Stimulated activated CD4-positive, alpha-beta T cell treated with anti-CD3 and anti-CD28 coated beads, Interleukin-2, amount 100 ng/mL, for 24 hours (primary cell): ENCODE data around the gene CNTN3.

Experiments
- DNase-seq, 2 donors: peaks; one replicate each; pipeline ENCODE4 v3.0.0-alpha.2; 2020

Gene CNTN3

DNA sequence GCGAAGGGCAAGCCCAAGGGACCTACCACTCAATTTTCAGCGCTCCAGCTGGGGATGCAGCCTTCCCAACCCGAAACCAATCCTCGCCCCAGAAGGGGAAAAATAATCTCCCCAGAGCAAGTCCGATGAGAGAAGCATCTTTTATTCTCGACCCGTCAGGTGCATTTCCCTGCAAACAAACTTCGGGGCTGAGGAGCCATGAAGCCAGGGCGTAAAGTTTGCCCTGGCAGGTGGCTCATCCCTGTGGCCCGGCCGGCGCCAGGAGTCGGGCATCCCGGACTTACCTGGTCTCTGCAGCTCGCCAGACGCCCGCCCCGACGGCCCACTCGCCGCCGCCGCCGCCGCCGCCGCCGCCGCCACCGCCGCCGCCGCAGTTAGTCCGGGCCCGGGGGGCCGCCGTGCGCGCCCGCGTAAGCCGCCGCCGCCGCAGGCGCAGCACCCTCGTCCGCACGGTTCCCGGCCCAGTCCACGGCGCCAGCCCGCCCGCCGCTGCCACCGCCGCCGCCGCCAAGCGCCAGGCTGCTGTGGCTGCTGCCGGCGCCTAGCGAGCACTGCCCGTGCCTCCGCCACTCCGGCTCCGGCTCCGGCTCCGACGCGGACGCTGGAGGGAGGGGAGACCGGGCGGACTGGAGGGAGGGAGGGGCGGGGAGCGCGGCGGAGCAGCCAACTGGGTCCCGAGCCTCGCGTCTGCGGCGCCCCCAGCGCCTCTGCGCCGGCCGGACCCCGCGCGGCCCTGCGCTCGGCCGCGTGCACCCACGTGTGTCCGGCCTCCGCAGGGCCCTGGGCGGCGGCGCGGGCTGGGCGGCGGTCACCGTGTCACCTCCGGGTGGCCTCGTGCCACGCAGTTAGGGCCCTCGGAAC is at the start of gene CNTN3:
CNTN3 (minus strand) TSS at position 553 of the 861 bp plus-strand sequence. CDS start 93,547 bp downstream, outside the sequence.
- no peak for DNase-seq

DNA sequence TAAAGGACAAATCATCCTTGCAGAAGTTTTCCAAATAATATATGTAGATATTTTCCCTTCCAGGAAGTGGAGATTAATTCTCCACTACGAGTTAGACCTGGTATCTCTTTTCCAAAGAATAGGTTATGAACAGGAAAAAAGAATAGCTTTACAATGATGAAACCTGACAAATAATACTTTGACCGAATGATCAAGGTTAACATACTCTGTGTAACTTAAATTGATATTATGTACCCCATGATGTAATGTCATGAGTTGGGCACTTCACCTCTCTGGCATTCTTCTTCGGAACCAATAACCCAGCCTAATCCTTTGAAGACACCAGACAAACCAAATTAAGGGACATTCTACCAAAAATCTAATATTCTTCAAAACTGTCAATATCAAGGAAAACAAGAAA is 48.7 kb upstream of the CNTN3 start:
- no peak for DNase-seq

- no peak for DNase-seq
These were observed 47.2 kb upstream of the CNTN3 start for GRCh38 chr3:74661672-74662071.

GRCh38 chr3:74651885-74652284 is 37.4 kb upstream of the CNTN3 start:
- DNase-seq, result no peak

GRCh38 chr3:74651292-74651691 is 36.8 kb upstream of the CNTN3 start:
- no peak for DNase-seq

DNA sequence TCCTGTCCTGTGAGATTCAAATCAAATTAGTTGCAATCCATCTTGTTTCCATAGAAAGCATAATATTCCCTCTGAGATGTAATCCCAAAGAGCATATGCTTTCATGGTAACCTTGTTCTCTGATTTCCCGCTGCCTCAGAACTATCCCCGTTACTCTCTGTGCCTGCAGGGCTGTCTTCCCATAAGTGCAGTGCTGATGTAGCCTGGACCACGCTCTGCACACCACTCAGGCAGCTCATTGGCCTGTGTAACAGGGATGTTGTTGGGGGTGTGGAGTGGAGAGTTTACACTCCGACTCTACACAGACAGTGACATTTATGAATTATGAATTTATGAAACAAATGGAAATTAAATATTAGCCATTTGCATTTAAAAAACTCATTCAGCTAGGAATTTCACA is 33.6 kb upstream of the CNTN3 start:
- no peak for DNase-seq

DNA sequence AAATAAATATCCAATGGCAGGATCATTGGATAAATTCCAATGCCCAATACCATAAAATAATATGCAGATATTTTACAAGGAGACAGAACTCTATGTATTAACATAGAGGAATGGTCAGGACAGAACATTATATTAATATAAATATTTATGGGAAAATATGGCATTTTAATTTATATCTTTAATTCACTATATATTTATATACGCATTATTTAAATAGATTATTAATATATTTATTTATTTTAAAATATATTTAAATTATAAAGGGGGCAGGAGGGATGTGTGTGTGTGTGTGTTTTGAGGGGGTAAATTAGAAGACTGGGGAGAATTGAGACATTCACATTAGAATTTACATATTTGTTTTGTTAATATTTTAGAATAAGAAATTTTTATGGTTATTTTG is 31.6 kb upstream of the CNTN3 start:
- no peak for DNase-seq

GRCh38 chr3:74643636-74644035 is 29.2 kb upstream of the CNTN3 start:
- DNase-seq, result no peak

DNA sequence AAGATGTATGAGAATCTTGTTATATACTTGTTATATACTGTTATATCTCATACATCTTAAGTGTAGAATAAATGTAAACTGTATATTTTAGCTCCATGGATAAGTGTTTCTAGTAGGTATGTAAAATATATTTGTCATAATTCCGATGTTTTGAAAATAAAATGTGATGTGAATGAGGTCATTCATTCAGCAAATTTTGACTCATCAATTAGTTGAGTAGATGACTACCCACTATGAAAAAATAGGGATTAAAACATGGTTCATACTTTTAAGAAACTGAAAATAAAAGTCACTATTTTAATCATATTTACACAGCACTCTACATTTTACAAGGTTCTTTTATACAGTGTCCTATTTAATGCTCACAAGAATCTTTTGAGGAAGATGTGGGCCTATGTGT is 28.4 kb upstream of the CNTN3 start:
- DNase-seq, result no peak

- no peak for DNase-seq
These were observed 25.8 kb upstream of the CNTN3 start for GRCh38 chr3:74640211-74640610.

GRCh38 chr3:74639681-74640080 is 25.2 kb upstream of the CNTN3 start:
- no peak for DNase-seq

DNA sequence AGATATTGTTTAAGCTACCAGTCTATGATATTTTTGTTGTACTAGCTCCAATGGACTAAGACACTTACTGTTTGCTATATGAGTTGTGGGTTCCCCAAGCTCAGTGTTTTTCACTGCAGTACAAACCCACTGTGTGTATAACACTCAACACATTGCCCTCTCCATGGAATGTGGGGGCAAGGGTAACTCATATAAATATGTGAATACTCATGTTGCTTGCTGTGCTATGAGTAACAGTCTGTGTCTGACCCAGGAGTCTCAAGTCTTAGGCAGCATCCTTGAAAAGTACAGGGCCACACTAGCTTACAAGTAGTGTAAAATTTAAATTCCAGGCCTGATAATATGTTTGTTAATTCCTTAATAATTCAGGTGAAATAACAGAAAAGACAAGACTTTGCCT is 22.5 kb upstream of the CNTN3 start:
- DNase-seq, result no peak

- no peak for DNase-seq
These were observed 18.6 kb upstream of the CNTN3 start for GRCh38 chr3:74633021-74633420.

- no peak for DNase-seq
These were observed 17.1 kb upstream of the CNTN3 start for GRCh38 chr3:74631351-74632140.

DNA sequence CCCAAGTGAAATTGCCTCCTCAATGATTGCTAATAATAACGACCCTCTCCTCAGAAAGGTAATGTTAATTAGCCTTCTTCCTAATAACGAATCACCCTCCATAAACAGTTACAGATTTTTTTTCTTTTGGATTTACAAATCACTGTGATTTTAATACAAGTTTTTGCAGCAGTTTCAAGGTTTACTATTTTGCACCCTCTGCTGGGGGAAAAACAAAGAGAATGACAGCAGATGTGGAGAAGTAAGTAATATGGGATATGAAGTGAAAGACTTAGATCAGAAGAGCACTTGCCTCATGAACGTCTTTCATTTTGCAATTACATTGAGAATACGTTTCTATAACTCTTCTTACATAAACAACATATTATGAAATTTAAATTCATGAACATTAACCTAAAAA is 16.1 kb upstream of the CNTN3 start:
- no peak for DNase-seq

DNA sequence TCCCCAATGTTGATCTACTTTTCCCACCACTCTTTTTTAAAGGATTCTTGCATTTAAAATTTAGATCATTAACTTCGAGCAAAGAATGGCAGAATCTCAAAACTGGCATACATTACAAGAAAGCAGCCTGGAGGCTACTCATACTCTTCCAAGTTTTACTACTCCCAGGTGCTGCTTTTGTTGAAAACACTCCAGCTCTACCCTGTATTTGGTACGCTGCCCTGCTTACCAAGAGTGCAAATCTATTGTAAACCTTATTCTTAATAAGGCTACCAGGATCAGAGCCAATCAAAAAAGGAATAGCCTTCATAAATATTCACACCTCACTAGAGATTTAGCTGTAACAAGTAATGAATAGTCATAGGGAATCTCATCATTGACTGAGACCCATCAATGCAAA is 11.6 kb upstream of the CNTN3 start:
- no peak for DNase-seq

GRCh38 chr3:74624301-74624700 is 9.8 kb upstream of the CNTN3 start:
- no peak for DNase-seq

- DNase-seq, result no peak
These were observed 8.9 kb upstream of the CNTN3 start for GRCh38 chr3:74623261-74623836.

- no peak for DNase-seq
These were observed 7.1 kb upstream of the CNTN3 start for GRCh38 chr3:74621581-74621980.

GRCh38 chr3:74617776-74618175 is 3.3 kb upstream of the CNTN3 start:
- no peak for DNase-seq

GRCh38 chr3:74613521-74614106 is 845 bp downstream of the CNTN3 start:
- no peak for DNase-seq

GRCh38 chr3:74613060-74613459 is 1.4 kb downstream of the CNTN3 start:
- no peak for DNase-seq

DNA sequence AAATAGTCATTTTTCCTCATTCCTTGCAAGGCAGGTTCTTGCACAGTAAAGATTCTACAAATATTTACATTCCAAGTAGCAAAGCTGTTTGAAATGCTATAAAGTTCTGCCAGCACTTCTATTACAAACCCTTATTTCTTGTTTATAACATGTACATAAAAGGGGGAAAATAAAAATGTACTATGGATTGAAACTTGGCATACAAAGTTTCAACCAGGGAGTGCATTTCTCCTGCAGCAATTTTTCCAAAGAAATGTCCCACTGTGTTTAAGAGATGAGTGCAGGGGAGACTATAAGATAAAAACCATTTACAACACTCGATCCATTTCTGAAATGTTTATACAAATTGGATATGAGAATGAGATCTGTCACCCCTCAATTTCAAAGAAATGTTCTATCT is 3.3 kb downstream of the CNTN3 start:
- DNase-seq, result no peak
